ENCODE measurements around the gene PDE9A.

DNA sequence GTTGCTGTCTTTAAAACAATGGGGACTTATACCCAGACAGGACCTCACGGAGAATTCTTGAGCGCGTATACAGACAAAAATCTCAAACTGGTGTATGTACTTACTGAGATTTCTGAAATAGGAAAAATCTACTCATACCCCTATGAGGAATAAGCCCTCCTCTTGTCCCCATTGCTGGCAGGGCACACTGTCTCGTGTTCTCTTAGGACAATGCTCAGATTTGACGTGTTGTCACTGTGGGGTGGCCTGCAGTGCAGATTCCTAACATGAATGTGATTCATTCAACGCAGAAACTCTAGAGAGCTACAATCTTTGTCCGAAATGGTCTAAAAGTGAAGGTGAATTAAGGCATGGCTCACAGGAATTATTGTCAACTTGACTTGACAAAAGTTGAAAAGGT, 31.1 kb upstream of the PDE9A start:
- TF ChIP-seq, protein P1, sequence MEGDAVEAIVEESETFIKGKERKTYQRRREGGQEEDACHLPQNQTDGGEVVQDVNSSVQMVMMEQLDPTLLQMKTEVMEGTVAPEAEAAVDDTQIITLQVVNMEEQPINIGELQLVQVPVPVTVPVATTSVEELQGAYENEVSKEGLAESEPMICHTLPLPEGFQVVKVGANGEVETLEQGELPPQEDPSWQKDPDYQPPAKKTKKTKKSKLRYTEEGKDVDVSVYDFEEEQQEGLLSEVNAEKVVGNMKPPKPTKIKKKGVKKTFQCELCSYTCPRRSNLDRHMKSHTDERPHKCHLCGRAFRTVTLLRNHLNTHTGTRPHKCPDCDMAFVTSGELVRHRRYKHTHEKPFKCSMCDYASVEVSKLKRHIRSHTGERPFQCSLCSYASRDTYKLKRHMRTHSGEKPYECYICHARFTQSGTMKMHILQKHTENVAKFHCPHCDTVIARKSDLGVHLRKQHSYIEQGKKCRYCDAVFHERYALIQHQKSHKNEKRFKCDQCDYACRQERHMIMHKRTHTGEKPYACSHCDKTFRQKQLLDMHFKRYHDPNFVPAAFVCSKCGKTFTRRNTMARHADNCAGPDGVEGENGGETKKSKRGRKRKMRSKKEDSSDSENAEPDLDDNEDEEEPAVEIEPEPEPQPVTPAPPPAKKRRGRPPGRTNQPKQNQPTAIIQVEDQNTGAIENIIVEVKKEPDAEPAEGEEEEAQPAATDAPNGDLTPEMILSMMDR (conservative IDR thresholded peaks at IDR 0.05; ENCODE audit: low read depth in 2 of 2): no peak
- TF ChIP-seq EZH2 (IDR thresholded peaks at IDR 0.05; ENCODE audit: low read depth, unreplicated experiment) (no peak), JUNB (IDR thresholded peaks at IDR 0.05; ENCODE audit: unreplicated experiment) (no peak), CREB1 (CRISPR knock-in tag; IDR thresholded peaks at IDR 0.05; ENCODE audit: low read depth) (no peak), EZH2phosphoT487 (IDR thresholded peaks at IDR 0.05; ENCODE audit: unreplicated experiment) (no peak), STAT1 (IDR thresholded peaks at IDR 0.05; ENCODE audit: unreplicated experiment) (no peak), POLR2AphosphoS5 (IDR thresholded peaks at IDR 0.05; ENCODE audit: low read depth) (no peak), ZNF331 (CRISPR knock-in tag; IDR thresholded peaks at IDR 0.05; ENCODE audit: low read depth) (no peak), ZNF114 (CRISPR knock-in tag; IDR thresholded peaks at IDR 0.05) (no peak), NANOG (IDR thresholded peaks at IDR 0.05; ENCODE audit: borderline replicate concordance) (no peak)
- TF ChIP-seq, protein P2, sequence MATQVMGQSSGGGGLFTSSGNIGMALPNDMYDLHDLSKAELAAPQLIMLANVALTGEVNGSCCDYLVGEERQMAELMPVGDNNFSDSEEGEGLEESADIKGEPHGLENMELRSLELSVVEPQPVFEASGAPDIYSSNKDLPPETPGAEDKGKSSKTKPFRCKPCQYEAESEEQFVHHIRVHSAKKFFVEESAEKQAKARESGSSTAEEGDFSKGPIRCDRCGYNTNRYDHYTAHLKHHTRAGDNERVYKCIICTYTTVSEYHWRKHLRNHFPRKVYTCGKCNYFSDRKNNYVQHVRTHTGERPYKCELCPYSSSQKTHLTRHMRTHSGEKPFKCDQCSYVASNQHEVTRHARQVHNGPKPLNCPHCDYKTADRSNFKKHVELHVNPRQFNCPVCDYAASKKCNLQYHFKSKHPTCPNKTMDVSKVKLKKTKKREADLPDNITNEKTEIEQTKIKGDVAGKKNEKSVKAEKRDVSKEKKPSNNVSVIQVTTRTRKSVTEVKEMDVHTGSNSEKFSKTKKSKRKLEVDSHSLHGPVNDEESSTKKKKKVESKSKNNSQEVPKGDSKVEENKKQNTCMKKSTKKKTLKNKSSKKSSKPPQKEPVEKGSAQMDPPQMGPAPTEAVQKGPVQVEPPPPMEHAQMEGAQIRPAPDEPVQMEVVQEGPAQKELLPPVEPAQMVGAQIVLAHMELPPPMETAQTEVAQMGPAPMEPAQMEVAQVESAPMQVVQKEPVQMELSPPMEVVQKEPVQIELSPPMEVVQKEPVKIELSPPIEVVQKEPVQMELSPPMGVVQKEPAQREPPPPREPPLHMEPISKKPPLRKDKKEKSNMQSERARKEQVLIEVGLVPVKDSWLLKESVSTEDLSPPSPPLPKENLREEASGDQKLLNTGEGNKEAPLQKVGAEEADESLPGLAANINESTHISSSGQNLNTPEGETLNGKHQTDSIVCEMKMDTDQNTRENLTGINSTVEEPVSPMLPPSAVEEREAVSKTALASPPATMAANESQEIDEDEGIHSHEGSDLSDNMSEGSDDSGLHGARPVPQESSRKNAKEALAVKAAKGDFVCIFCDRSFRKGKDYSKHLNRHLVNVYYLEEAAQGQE (IDR thresholded peaks at IDR 0.05; ENCODE audit: unreplicated experiment): no peak
- TF ChIP-seq, protein P3, sequence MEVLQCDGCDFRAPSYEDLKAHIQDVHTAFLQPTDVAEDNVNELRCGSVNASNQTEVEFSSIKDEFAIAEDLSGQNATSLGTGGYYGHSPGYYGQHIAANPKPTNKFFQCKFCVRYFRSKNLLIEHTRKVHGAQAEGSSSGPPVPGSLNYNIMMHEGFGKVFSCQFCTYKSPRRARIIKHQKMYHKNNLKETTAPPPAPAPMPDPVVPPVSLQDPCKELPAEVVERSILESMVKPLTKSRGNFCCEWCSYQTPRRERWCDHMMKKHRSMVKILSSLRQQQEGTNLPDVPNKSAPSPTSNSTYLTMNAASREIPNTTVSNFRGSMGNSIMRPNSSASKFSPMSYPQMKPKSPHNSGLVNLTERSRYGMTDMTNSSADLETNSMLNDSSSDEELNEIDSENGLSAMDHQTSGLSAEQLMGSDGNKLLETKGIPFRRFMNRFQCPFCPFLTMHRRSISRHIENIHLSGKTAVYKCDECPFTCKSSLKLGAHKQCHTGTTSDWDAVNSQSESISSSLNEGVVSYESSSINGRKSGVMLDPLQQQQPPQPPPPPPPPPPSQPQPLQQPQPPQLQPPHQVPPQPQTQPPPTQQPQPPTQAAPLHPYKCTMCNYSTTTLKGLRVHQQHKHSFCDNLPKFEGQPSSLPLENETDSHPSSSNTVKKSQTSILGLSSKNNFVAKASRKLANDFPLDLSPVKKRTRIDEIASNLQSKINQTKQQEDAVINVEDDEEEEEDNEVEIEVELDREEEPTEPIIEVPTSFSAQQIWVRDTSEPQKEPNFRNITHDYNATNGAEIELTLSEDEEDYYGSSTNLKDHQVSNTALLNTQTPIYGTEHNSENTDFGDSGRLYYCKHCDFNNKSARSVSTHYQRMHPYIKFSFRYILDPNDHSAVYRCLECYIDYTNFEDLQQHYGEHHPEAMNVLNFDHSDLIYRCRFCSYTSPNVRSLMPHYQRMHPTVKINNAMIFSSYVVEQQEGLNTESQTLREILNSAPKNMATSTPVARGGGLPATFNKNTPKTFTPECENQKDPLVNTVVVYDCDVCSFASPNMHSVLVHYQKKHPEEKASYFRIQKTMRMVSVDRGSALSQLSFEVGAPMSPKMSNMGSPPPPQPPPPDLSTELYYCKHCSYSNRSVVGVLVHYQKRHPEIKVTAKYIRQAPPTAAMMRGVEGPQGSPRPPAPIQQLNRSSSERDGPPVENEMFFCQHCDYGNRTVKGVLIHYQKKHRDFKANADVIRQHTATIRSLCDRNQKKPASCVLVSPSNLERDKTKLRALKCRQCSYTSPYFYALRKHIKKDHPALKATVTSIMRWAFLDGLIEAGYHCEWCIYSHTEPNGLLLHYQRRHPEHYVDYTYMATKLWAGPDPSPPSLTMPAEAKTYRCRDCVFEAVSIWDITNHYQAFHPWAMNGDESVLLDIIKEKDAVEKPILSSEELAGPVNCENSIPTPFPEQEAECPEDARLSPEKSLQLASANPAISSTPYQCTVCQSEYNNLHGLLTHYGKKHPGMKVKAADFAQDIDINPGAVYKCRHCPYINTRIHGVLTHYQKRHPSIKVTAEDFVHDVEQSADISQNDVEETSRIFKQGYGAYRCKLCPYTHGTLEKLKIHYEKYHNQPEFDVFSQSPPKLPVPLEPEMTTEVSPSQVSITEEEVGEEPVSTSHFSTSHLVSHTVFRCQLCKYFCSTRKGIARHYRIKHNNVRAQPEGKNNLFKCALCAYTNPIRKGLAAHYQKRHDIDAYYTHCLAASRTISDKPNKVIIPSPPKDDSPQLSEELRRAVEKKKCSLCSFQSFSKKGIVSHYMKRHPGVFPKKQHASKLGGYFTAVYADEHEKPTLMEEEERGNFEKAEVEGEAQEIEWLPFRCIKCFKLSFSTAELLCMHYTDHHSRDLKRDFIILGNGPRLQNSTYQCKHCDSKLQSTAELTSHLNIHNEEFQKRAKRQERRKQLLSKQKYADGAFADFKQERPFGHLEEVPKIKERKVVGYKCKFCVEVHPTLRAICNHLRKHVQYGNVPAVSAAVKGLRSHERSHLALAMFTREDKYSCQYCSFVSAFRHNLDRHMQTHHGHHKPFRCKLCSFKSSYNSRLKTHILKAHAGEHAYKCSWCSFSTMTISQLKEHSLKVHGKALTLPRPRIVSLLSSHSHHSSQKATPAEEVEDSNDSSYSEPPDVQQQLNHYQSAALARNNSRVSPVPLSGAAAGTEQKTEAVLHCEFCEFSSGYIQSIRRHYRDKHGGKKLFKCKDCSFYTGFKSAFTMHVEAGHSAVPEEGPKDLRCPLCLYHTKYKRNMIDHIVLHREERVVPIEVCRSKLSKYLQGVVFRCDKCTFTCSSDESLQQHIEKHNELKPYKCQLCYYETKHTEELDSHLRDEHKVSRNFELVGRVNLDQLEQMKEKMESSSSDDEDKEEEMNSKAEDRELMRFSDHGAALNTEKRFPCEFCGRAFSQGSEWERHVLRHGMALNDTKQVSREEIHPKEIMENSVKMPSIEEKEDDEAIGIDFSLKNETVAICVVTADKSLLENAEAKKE (CRISPR knock-in tag; IDR thresholded peaks at IDR 0.05): no peak
